Activated B cell treated with CpG ODN at 0.5 μM for 24 hours (primary cell): ENCODE measurements around the gene IGFBP4. TPM values are rescaled to one million over a fixed set of nuclear protein-coding genes. Genes with fewer than 3 reads are reported as not detected.

Experiments used
- ATAC-seq: fragments of 200-7000 bp; cut with Tn5 transposase; one replicate; pipeline ENCODE4 v1.10.0; 2021; ENCODE audit warnings: low read depth, mild to moderate bottlenecking, moderate library complexity
- CTCF ChIA-PET: fragments of 350-600 bp; sonication (Branson Sonifier 250); formaldehyde crosslinking; loops from one replicate; lab custom pipeline; 2021; ENCODE audit warnings: antibody characterized with exemption; lab: Charles Lee
- POLR2A ChIA-PET: fragments of 350-600 bp; sonication (Branson Sonifier 250); formaldehyde crosslinking; loops from one replicate; lab custom pipeline; 2021; ENCODE audit warnings: antibody characterized with exemption; lab: Charles Lee
- DNase-seq: peaks from one replicate; pipeline ENCODE4 v3.0.0; 2022
- H3K27ac Mint-ChIP-seq: one replicate; pipeline ENCODE4 v1.8.0; 2020; ENCODE audit warnings: mixed read lengths
- H3K27me3 Mint-ChIP-seq: one replicate; pipeline ENCODE4 v1.8.0; 2021; ENCODE audit warnings: mixed read lengths
- H3K36me3 Mint-ChIP-seq: one replicate; pipeline ENCODE4 v1.8.0; 2021; ENCODE audit warnings: low read depth, mixed read lengths
- H3K4me1 Mint-ChIP-seq: one replicate; pipeline ENCODE4 v1.8.0; 2021; ENCODE audit warnings: mixed read lengths
- H3K4me3 Mint-ChIP-seq: one replicate; pipeline ENCODE4 v1.8.0; 2020; ENCODE audit warnings: mild to moderate bottlenecking, mixed read lengths
- H3K9me3 Mint-ChIP-seq: one replicate; pipeline ENCODE4 v1.8.0; 2020; ENCODE audit warnings: mixed read lengths
- CTCF ChIP-seq: fragments of 200-600 bp; IDR thresholded peaks from one replicate; pipeline ENCODE4 v1.8.0; 2022; ENCODE audit warnings: antibody characterized with exemption, mild to moderate bottlenecking
- intact Hi-C: fragments of 100-400 bp; cut with micrococcal nuclease; formaldehyde crosslinking; loops from one replicate; pipeline ENCODE4 v1.15.1; 2024
- total RNA-seq: library from RNA; stranded (reverse); gene quantifications from 2 replicates; pipeline ENCODE4 v1.2.3, GENCODE V29; 2022

IGFBP4 gene
- total RNA-seq, 1 donor from 2014 or later = 18.0 TPM

- no peaks in the 10 kb centered on the region for H3K9me3 Mint-ChIP-seq
- ATAC-seq (no peak), DNase-seq (no peak)
- CTCF ChIA-PET = no interaction called here
- no peaks in the 10 kb centered on the region for H3K36me3 Mint-ChIP-seq
- no peak overlapping the region for H3K4me3 Mint-ChIP-seq
- peaks cover 27% of the 10 kb centered on the region for H3K4me1 Mint-ChIP-seq
- no peak for TF ChIP-seq CTCF
- no peak overlapping the region for H3K27ac Mint-ChIP-seq
- POLR2A ChIA-PET = no interaction called here
- no peaks in the 10 kb centered on the region for H3K27me3 Mint-ChIP-seq
- intact Hi-C loops = no loop called here
Observed at GRCh38 chr17:40491486-40491885, 48.2 kb downstream of the IGFBP4 start.

GRCh38 chr17:40493697-40494096, 50.4 kb downstream of the IGFBP4 start:
- H3K9me3 Mint-ChIP-seq = no peaks in the 10 kb centered on the region
- peaks cover 2% of the 10 kb centered on the region for H3K27me3 Mint-ChIP-seq
- no peaks in the 10 kb centered on the region for H3K36me3 Mint-ChIP-seq
- intact Hi-C loops = no loop called here
- no peak for TF ChIP-seq CTCF
- peaks cover 26% of the 10 kb centered on the region for H3K4me1 Mint-ChIP-seq
- H3K4me3 Mint-ChIP-seq = no peak overlapping the region
- no peak for ATAC-seq
- ChIA-PET CTCF (interaction anchor here (1.1 kb wide), 1 partner anchor 40 kb away, joined by 5 read pairs; no protein-coding TSS in a partner anchor), POLR2A (no interaction called here)
- no peak for DNase-seq
- no peak overlapping the region for H3K27ac Mint-ChIP-seq

- DNase-seq (no peak), ATAC-seq (no peak)
- H3K4me1 Mint-ChIP-seq = peaks cover 15% of the 10 kb centered on the region
- no peak overlapping the region for H3K4me3 Mint-ChIP-seq
- H3K36me3 Mint-ChIP-seq = no peaks in the 10 kb centered on the region
- ChIA-PET POLR2A (no interaction called here), CTCF (no interaction called here)
- H3K9me3 Mint-ChIP-seq = no peaks in the 10 kb centered on the region
- H3K27ac Mint-ChIP-seq = no peak overlapping the region
- intact Hi-C loops = no loop called here
- peaks cover 10% of the 10 kb centered on the region for H3K27me3 Mint-ChIP-seq
- no peak for TF ChIP-seq CTCF
Observed at GRCh38 chr17:40495140-40495539, 51.9 kb downstream of the IGFBP4 start.

GRCh38 chr17:40496170-40496569, 52.9 kb downstream of the IGFBP4 start:
- DNase-seq = no peak
- Mint-ChIP-seq H3K27ac (no peak overlapping the region), H3K9me3 (no peaks in the 10 kb centered on the region), H3K27me3 (peaks cover 14% of the 10 kb centered on the region), H3K4me3 (no peak overlapping the region), H3K4me1 (peaks cover 5% of the 10 kb centered on the region), H3K36me3 (no peaks in the 10 kb centered on the region)
- CTCF ChIA-PET = interaction anchor here (1.5 kb wide), 1 partner anchor 64 kb away, joined by 3 read pairs; no protein-coding TSS in a partner anchor
- TF ChIP-seq CTCF = no peak
- intact Hi-C loops = no loop called here
- POLR2A ChIA-PET = interaction anchor here (0.6 kb wide), 1 partner anchor 15 kb away, joined by 4 read pairs; no protein-coding TSS in a partner anchor
- ATAC-seq = no peak

- no peak for TF ChIP-seq CTCF
- H3K27ac Mint-ChIP-seq = no peak overlapping the region
- intact Hi-C loops = no loop called here
- H3K4me1 Mint-ChIP-seq = peaks cover 2% of the 10 kb centered on the region
- peaks cover 14% of the 10 kb centered on the region for H3K27me3 Mint-ChIP-seq
- no peak for DNase-seq
- H3K4me3 Mint-ChIP-seq = no peak overlapping the region
- CTCF ChIA-PET = interaction anchor here (1.5 to 1.7 kb wide), 2 partner anchors 37 to 63 kb away, joined by 3 to 4 read pairs; no protein-coding TSS in a partner anchor
- POLR2A ChIA-PET = interaction anchor here (0.6 kb wide), 2 partner anchors 16 to 177 kb away, joined by 3 to 4 read pairs; no protein-coding TSS in a partner anchor
- H3K9me3 Mint-ChIP-seq = no peaks in the 10 kb centered on the region
- no peak for ATAC-seq
- H3K36me3 Mint-ChIP-seq = no peaks in the 10 kb centered on the region
Observed at GRCh38 chr17:40496634-40497420, 53.6 kb downstream of the IGFBP4 start.
